ENCODE results near the gene SLC22A1. TPM values are rescaled to one million over a fixed set of nuclear protein-coding genes. Genes with fewer than 3 reads are reported as not detected.
"Not testable (repeated sequence)": the region's sequence is repeated elsewhere in the genome, so short reads cannot be mapped to it uniquely, and the experiment has no call there.

The SLC22A1 gene
- total RNA-seq: 1 to 10 TPM in 1 of 2 experiments, under 1 TPM in 1; 0.75 to 1.6 TPM

- CTCF ChIA-PET: interaction anchor here (0.6 kb wide), 1 partner anchor 676 kb away, joined by 4 read pairs; no protein-coding TSS in a partner anchor
Observed at GRCh38 chr6:160121558-160121957, at the start of gene SLC22A1. Gene SLC22A1 (plus strand): TSS chr6:160121815. CDS start chr6:160121936, 121 bp downstream.

GRCh38 chr6:160073272-160073671 is 48.3 kb upstream of the SLC22A1 start:
- POLR2A ChIA-PET: no interaction called here
- CTCF ChIA-PET: interaction anchor here (0.6 kb wide), 1 partner anchor 352 kb away, joined by 3 read pairs; no protein-coding TSS in a partner anchor

More at GRCh38 chr6:160121558-160121957, at the start of gene SLC22A1:
- POLR2A ChIA-PET: no interaction called here

DNA sequence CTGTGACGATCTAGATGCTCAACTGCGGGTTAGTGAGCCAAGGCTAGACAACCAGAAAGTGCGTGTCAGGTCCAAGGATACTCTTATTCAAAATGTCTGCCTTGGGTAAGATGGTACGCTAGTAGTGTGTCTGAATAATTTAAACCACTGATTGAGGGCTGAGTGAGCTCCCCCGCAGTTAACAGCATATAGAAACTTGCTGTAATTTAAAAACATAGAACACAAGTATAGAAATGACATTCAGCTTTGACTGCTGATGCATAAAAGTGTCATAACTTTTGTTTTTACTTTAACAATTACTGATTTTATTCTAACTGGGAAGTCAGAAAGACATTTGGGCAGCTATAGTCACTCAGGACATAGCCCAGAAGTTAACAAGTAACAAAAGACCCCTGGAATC is 45.6 kb upstream of the SLC22A1 start:
- ChIA-PET CTCF (interaction anchor here (1.0 kb wide), 1 partner anchor 11 kb away, joined by 3 read pairs; no protein-coding TSS in a partner anchor), POLR2A (no interaction called here)

DNA sequence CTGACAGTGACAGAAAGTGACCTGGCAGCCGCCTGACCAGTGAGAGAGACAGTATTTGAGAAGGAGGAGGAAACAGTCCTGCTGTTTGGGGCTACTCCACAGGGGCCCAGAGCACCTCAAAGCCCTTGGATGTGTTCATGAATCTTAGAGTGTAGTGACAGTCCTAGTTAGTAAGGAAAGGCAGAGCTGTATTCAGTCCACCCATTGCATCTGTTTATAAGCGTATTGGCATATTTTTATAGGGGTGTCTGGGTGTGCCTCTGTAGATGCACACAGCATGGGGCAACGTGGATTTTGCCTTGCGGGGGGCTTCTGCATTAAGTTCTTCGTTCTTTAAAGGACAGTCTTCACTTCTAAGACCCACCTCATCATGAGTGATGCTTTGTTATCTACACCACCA is 44.6 kb upstream of the SLC22A1 start:
- POLR2A ChIA-PET: no interaction called here
- CTCF ChIA-PET: no interaction called here

- ChIA-PET CTCF (no interaction called here), POLR2A (no interaction called here)
Observed at GRCh38 chr6:160077526-160077925, 44.1 kb upstream of the SLC22A1 start.

GRCh38 chr6:160078883-160079685 is 42.5 kb upstream of the SLC22A1 start:
- ChIA-PET CTCF (no interaction called here), POLR2A (no interaction called here)

GRCh38 chr6:160079686-160080043 is 42.0 kb upstream of the SLC22A1 start:
- POLR2A ChIA-PET: no interaction called here

DNA sequence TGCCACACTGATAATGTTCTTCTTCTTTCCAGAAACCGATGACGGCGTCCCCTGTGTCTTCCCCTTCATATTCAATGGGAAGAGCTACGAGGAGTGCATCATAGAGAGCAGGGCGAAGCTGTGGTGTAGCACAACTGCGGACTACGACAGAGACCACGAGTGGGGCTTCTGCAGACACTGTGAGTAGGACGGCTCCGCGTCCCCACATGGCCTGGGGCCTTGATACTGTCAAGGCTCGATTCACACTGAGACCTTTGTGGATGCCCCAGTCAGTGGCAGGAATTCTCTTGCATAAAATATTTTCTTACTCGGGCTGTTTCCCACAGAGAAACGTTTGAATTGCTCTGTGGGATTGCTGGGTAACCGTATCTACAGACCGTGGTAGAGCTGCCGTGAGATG is 41.5 kb upstream of the SLC22A1 start:
- POLR2A ChIA-PET: no interaction called here

More at GRCh38 chr6:160079686-160080043, 42.0 kb upstream of the SLC22A1 start:
- CTCF ChIA-PET: no interaction called here

GRCh38 chr6:160081398-160081797 is 40.2 kb upstream of the SLC22A1 start:
- POLR2A ChIA-PET: interaction anchor here (0.7 kb wide), 1 partner anchor 115 kb away, joined by 4 read pairs; no protein-coding TSS in a partner anchor
- CTCF ChIA-PET: no interaction called here

More for the DNA sequence above, 41.5 kb upstream of the SLC22A1 start:
- CTCF ChIA-PET: no interaction called here

- ChIA-PET POLR2A (no interaction called here), CTCF (no interaction called here)
Observed at GRCh38 chr6:160082627-160083026, 39.0 kb upstream of the SLC22A1 start.

DNA sequence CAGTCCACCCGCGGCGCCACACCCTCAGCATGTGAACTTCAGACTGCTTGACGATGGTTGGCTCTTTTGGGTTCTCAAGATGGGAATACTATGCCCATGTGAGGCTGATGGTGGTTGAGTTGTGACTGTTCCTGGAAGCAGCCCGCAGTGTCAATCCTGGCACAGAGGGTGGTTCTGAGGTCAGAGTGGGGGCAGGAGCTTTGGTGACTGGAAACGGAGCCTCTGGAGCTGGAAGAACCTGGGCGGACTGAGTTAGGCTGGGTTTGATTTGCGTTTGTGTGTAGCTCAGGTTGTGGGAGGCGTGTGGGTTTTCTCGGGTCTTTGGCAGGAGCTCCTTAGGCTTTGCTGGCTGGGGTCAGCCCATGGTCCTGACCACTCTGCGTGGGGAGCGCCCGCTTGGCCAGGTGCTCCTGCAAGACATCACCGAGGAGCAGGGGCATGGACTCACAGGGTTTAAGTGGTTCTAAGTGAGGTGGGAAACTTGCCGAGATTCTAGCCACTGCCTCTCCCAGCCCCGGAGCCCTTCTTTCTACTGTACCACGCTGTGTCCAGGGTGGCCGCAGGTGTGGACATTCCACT is 37.3 kb upstream of the SLC22A1 start:
- CTCF ChIA-PET: no interaction called here
- POLR2A ChIA-PET: no interaction called here

DNA sequence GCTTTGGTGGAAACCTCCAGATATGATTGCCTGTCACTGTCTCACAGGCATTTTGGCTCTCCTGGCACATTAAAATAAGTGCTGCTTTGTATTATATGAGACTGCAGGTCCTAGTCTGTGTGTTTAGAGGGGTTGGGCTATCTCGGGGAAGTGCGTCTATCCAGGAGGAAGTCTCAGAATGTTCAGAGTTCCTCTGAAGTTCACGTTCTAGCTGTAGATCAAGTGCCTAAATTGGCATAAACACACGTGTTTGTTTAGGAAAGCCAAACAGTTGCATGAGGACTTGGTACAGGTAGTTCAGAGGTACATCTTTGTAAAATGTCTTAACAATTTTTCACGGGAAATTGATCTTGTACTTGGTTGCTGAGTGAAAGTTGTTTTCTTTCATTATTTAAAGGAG is 36.4 kb upstream of the SLC22A1 start:
- ChIA-PET CTCF (no interaction called here), POLR2A (no interaction called here)

DNA sequence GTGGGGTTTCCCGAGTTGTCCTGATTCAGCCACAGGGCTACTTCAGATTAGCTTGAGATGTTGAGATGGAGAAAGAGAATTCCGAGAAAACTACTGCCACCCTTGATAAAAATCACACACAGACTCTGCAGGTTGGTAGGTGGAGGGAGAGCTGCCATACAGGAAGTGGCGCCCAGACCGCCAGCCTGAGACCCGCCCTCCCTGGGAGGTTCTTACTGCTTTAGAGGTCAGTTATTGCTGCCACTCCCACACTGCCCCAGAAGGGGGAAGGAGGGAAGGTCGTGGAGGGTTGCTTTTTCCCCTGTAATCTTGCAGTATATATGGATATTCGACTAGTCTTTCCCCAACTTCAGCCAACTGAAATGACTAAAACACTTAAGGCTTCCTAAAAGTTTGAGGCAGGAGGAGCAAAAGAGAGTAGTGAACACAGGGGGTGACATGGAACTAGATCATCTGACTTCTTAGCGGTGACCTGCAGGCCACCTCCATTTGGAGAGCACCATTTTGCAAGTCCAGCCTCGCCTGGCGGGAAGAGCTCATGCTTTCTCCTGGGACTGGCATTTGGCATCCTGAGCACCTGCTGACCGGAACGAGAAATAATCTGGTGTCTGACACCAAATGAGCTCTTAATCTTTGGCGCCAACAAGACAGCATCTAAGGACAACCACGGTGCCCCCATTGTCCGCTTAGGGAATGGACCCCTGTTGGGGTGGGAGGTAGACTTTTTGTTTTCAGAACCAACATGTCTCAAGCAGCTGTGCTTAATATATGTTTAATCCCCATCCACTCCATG is 35.7 kb upstream of the SLC22A1 start:
- POLR2A ChIA-PET: no interaction called here
- CTCF ChIA-PET: interaction anchor here (1.5 kb wide), 1 partner anchor 10 kb away, joined by 3 read pairs; no protein-coding TSS in a partner anchor

- CTCF ChIA-PET: interaction anchor here (1.5 kb wide), 1 partner anchor 11 kb away, joined by 3 read pairs; no protein-coding TSS in a partner anchor
- POLR2A ChIA-PET: no interaction called here
Observed at GRCh38 chr6:160086754-160087153, 34.9 kb upstream of the SLC22A1 start.

DNA sequence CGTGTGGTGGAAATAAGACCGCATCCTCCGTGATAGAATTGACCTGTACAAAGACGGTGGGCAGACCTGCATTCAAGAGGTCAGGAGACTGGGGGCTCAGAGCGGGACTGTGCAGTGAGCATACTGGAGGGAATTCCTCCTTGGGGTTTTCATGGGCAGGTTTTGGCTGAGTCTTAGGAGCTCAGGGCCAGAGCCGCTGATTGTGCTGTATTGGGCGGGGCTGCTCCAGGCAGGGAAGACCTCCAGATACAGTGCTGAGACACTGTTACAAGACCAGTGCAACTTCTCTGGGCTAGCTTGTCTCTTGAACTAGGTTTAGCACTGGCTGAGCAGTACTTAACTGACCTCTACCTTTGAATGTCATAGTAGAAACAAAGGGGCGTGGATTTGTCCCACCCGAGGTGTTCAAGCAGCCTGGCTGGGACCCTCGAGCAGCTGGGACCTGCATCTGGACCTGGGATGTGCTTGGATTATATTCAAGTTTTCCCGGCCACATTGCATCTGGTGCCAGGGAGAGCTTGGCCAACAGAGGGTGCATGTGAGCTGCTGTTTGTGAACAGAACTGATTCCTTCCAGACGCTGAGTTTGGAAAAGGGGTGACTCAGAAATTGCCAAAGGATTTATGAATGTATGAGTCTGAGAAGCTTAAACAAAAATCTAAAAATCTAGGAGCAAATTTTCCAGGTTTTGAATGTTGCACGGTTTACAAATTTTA is 33.4 kb upstream of the SLC22A1 start:
- ChIA-PET POLR2A (interaction anchor here (0.7 kb wide), 1 partner anchor 1327 kb away, joined by 3 read pairs; no protein-coding TSS in a partner anchor), CTCF (no interaction called here)

DNA sequence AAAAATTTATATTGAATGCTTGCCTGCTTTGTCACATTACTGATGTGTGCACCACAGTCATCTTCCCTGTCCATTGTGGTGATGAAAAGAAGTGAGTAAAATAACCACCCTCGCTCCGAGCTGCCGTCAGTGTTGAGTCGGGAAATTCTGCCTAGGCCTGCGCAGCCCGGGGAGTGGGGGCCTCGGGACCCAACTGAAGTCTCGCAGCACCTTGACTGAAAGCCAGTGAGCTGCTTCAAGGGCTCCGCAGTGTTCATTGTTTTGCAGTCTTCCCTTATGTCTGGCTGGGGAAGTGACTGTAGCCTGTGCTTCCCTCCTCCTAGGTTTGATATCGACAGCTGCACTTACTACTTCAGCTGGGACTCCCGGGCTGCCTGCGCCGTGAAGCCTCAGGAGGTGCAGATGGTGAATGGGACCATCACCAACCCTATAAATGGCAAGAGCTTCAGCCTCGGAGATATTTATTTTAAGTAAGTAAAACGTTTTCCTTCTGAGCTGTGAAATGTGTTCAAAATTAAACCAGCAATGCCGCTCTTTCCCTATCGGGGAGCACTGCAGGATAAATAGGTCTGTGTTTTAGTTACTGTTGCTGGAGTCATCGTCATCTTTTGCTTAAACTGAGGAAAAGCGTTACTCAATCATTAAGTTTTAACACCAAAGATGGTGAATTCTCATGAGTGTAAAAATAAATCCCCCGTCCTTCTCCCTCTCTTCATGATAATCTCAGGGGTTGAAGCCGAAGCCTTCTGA is 32.7 kb upstream of the SLC22A1 start:
- POLR2A ChIA-PET: no interaction called here
- CTCF ChIA-PET: no interaction called here

- ChIA-PET POLR2A (no interaction called here), CTCF (no interaction called here)
Observed at GRCh38 chr6:160089534-160089897, 32.1 kb upstream of the SLC22A1 start.

- POLR2A ChIA-PET, CTCF ChIA-PET: not testable (repeated sequence)
Observed at GRCh38 chr6:160090442-160091239, 31.0 kb upstream of the SLC22A1 start.

All from activated CD8-positive, alpha-beta memory T cell treated with anti-CD3 and anti-CD28 coated beads for 36 hours (primary cell).